GM18505 (cell line): ENCODE results near the gene ENPP1.

Experiments
- ATAC-seq: cut with Tn5 transposase; IDR thresholded peaks from one replicate; pipeline ENCODE4 v1.9.1; 2021; ENCODE audit not compliant: unreplicated experiment
- POLR2A ChIP-seq: IDR thresholded peaks from 4 replicates; pipeline ENCODE4 v1.6.1; 2011; ENCODE audit warnings: borderline replicate concordance; ENCODE audit not compliant: insufficient read depth, insufficient read length; ENCODE audit errors: extremely low read depth

Gene ENPP1

GRCh38 chr6:131773284-131773950 is 34.4 kb upstream of the ENPP1 start:
- TF ChIP-seq POLR2A, result no peak
- ATAC-seq, result no peak

- no peak for TF ChIP-seq POLR2A
Observed at GRCh38 chr6:131775886-131776285, 31.9 kb upstream of the ENPP1 start.

DNA sequence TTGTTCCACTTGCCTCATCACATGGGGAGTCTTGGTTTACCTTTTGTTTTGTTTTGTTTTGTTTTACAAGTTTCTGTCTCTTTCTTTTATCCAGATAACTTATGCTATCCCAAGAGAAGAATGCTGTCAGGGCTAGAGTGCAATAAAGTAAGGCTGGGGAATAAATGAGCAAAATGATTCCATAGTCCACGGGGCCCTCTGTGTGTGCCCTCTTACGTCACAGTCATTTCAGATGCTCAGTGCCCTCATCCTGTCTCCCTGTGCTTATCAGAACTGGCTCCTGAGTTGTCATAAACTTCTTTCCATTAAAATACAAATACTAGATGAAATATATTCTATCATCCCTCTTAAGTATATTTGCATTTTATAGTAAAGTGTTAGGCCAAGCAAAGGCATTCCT is 30.8 kb upstream of the ENPP1 start:
- no peak for ATAC-seq
- no peak for TF ChIP-seq POLR2A

More at GRCh38 chr6:131775886-131776285, 31.9 kb upstream of the ENPP1 start:
- no peak for ATAC-seq

GRCh38 chr6:131778169-131778568 is 29.7 kb upstream of the ENPP1 start:
- no peak for TF ChIP-seq POLR2A
- ATAC-seq, result no peak

GRCh38 chr6:131779304-131779703 is 28.5 kb upstream of the ENPP1 start:
- TF ChIP-seq POLR2A, result no peak
- ATAC-seq, result no peak

DNA sequence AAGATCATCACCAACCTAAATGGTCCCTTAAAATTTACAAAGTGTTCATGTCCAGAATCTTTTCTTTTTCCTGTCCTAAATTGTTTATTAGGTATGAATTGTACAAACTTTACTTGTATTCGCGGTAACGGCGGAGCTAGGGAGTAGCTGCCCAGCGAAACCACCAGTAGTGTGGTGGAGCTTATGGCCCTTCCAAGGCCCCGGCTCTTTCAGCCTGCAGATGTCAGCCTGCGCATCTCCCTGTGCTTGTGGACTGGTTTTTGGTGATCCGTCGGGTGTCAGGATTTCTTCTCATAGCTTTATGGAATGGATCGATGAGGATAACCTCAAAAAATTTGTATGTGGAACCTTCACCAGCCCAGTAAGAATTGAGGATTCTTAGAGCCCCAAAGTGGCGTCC is 27.2 kb upstream of the ENPP1 start:
- TF ChIP-seq POLR2A, result no peak
- ATAC-seq, result no peak

DNA sequence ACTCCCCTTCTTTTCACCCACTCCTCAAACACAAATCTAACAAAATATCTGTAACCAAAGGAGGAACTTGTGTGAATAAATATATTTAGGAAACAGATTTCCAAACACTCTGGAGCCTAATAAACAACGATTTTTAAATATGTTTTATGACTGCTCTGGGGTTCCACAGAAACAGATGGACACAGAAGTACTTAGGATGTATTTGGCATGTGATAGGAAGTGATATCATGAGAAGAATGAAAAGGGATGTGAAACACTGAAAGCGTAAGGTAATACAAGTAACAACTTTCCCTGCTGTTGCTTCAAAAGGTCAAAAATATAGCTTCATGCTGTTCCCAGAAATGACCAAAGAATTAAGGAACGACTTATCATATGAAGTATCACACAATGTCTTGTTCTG is 26.1 kb upstream of the ENPP1 start:
- no peak for TF ChIP-seq POLR2A
- no peak for ATAC-seq

- TF ChIP-seq POLR2A, result no peak
- no peak for ATAC-seq
Observed at GRCh38 chr6:131782764-131783163, 25.1 kb upstream of the ENPP1 start.

DNA sequence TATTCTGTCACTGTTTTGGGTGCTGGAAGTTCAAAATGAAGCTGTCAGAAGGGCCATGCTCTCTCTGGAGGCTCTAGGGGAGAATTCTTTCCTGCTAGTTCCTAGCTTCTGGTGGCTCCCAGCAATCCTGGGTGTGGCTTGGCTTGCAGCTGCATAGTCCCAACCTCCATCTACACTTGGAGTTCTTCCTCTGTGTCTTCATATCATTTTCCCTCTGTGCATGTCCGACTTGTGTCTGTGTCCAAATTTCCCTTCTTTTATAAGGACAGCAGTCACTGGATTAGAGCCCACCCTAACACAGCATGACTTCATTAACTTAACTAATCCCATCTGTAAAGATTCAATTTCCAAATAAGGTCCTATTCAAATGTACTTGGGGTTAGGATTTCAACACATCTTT is 23.3 kb upstream of the ENPP1 start:
- no peak for ATAC-seq
- no peak for TF ChIP-seq POLR2A

DNA sequence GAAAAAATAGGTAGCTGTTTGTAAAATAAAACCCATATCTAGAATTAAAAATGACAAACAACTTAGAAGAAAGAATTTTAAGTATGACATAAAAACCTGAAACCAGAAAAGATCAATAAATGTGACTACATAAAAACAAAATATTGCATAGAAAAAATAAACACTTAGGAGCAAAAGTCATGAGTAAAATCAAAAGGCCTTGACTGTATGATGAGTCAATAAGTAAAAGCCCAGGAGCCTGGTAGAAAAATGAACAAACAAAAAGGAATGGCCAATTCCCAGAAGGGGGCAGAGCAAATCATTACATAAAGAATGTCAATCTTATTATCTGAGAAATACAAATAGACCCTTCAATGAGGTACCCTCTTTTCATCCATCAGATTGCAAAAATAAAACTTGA is 20.7 kb upstream of the ENPP1 start:
- ATAC-seq, result no peak
- no peak for TF ChIP-seq POLR2A

DNA sequence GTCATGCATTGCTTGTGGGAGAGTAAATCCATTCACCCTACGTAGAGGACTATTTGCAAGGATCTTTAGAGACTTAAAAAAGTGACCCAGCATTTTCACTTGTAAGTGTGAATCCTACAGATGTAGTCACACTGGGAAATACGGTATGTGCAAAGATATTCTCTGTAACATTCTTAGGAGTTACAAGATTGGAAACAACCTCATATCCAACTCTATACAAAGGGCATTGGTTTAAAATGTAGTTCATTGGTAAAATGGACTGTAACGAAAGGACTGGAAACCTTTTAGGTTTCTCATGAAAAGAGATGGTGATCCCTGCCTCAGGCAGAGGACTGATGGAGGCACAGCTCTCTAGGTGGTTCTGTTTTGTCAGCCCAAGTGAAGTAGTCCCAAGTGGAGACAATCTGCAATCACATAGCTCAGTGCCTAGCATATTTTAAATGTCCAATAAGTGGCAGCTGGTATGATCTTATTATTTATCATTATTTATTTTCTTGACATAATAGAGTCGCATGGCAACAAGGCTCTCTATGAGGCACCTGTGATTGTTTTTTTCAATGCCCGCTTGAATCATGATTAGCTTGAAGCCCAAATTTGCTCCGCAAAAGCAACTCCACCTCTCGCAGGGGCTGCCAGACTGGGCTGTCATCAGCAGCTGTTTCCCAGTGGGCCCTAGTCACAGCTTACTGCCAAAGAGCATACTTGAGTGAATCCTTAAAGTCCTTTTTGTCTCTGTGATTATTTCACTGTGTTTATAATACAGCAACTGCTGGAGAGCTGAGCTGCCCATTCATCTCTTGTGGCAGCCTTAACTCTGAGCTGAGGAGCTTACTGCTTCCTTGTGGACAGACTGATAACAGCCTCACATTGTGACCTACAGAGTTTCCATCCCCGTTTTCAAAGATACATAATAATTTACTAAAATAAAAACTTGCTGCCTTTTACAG is 19.8 kb upstream of the ENPP1 start:
- no peak for TF ChIP-seq POLR2A
- ATAC-seq, result no peak

DNA sequence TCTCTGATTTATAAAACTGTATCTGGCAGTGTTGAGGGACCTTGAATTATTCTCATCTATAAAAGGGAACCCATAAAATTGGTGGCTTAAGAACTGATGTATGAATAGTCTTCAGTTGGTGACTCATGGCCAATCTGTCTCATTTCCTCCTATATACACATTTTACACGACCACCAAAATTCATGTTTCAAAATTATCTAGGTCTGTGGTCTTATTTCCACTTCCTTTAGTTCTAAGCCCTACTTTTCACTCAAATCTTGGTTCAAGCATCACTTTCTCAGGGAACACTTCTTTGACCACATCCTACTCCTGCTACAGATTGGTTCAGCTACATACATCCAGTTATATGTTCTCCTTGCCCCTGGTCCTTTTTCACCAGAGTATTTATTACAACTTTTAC is 18.6 kb upstream of the ENPP1 start:
- no peak for TF ChIP-seq POLR2A
- no peak for ATAC-seq

DNA sequence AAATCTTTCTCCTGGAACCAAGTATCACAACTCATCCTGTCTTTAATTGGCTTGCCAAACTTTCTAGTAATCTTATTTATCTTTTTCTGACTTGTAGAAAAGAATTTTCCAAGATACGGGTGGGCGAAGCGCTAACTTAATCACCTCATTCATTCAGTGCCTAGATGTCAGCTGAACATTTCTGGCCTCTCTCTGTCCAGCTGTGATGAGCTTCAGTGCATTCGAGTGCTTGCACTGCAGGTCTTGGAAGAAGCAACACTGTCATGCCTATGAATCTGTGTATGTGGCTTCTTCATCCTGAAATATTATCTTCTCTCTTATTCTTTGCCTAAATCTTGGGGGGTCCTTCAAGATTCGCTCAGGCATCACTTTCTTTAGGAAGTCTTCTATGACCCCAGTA is 16.3 kb upstream of the ENPP1 start:
- no peak for ATAC-seq
- TF ChIP-seq POLR2A, result no peak

DNA sequence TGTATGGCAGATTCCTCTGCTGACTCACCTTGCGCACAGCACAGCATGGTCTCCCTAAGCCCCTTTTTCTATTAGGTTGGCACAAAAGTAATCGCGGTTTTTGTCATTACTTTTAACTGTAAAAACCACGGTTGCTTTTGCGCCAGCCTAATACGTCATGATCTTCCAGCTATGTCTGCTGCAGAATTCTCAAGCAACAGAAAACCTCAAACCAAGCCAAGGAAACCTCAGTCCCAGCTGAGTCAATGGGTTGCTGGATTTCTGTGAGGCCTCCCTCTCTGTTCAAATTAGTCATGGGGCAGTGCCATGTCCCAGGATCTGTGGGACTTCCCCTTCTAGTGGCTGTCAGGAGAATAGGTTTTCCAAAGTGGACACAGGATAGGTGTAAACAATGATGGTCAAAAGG is 15.7 kb upstream of the ENPP1 start:
- TF ChIP-seq POLR2A, result no peak
- no peak for ATAC-seq

DNA sequence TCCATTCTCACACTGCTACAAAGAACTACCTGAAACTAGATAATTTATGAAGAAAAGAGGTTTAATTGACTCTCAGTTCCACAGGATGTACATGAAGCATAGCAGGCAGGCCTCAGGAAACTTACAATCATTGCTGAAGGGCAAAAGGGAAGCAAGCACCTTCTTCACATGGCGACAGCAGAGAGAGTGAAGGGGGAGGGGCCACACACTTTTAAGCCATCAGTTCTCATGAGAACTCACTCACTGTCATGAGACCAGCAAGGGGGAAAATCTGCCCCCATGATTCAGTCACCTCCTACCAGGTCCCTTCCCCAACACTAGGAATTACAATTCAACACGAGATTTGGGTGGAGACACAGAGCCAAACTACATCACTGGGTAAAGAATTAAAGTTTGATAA is 12.5 kb upstream of the ENPP1 start:
- no peak for TF ChIP-seq POLR2A

GRCh38 chr6:131802347-131802746 is 5.5 kb upstream of the ENPP1 start:
- no peak for ATAC-seq
- no peak for TF ChIP-seq POLR2A

More for the DNA sequence above, 12.5 kb upstream of the ENPP1 start:
- ATAC-seq, result no peak
